ENCODE results near the gene SRRM2. TPM values are rescaled to one million over a fixed set of nuclear protein-coding genes. Genes with fewer than 3 reads are reported as not detected.

The SRRM2 gene
- 19.8 and 114 TPM in 2 replicates for total RNA-seq

DNA sequence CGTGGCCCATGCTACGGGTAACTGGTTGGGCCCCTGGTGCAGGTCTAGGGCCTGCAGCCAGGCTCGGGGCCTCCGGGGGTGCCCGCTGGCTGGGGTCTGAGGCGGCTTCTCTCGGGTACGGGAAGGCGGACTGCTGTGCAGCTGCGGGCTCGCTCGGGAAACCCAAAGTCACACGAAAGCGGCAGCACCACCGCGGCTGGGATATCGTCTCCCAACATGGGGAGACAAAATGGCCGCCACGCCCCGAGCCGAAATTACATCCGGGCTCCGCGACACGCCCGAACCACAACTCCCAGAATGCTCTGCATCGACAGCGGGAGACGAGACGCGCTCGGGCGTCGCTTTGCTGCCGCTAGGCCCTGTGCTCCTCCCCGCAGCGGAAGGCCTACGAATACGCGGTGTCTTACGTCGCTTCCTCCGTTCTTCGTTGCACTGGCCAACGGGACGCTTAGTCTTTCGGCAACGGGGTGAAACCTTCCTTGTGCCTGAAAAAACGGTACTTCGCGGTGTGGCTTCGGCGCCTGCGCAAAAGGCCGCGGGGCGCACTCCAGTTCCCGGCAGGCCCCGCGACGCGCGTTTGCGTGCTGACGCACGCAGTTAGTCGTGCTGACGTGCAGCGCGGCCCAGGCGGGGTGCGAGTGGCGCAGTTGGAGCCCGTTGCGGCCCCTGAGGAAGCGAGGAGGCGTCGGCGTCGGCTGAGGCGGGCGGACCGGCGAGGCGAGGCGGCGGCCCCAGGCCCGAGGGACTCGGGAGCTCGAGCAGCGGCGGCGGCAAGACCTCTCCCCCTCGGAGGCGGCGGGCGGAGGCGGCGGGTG is at the start of gene SRRM2:
SRRM2 (plus strand) TSS at position 604 of the 815 bp plus-strand sequence. CDS start 3,727 bp downstream, outside the sequence.
- peak; percentile 84 for DNase-seq (ENCODE audit: low read depth)

DNA sequence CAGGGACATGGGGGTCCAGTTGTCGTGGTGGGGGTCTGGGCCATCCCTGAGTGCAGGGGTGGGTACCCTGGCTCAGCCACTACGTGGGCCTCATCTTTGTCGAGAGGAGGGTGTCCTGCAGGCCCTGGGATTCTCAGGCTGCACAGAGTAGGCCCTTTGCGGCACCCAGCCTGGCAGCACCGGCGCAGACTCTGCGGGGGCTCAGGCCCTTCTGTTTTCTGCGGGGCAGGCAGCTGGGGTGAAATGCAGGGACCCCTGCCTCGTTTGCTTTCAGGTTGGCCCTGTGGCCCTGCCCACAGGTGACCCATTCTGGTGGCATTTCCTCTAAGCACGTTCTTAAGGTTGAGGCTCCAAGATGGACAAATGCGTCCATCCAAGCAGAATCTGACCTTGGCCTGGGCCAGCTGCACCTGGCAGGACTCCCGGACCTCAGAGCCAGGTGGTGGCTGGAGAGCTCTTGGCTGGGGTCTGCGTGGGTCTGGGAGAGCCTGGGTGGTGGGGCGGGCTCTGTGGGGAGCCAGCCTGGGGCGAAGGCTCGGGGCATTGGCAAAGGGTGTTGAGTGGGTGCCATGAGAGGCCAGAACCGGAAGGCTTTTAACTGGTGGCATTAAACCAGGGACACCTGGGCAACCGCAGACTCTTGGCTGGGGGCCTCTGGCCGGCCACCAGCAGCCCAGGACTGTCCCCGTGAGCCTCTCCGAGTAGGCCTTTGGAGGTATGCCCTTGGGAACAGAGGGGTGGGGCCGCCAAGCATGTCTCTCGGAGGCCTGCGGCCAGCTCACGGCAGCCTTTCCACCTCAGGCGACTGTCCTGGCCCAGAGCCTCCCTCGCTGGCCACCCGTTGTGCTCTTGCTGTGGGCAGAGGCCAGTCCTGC is 49.3 kb upstream of the SRRM2 start:
- DNase-seq (ENCODE audit: low read depth): no peak

- DNase-seq (ENCODE audit: low read depth): no peak
Measured at GRCh38 chr16:2704166-2704982, 48.1 kb upstream of the SRRM2 start.

- no peak for DNase-seq (ENCODE audit: low read depth)
Measured at GRCh38 chr16:2704983-2705275, 47.5 kb upstream of the SRRM2 start.

DNA sequence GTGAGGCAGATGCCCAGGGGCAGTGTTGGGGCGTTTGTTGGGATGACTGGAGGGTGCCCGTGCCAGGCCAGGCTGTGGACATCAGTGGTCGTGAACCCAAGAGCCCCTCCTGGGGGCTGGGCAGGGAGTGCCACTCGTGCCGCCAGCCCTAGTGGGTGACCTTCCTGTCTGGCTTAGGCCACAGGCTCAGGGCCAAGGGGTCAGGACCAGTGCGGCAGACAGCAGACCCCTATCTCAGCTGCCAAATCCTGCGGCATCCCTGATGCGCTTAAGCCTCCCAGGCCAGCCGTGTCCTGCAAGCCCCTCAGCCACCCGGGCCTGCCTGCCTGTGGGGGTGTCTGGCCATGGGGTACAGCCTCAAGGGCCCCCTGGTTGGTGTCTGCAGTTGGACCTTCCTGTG is 47.1 kb upstream of the SRRM2 start:
- no peak for DNase-seq (ENCODE audit: low read depth)

- DNase-seq (ENCODE audit: low read depth): no peak
Measured at GRCh38 chr16:2706085-2706484, 46.4 kb upstream of the SRRM2 start.

GRCh38 chr16:2706611-2707311 is 45.7 kb upstream of the SRRM2 start:
- no peak for DNase-seq (ENCODE audit: low read depth)

DNA sequence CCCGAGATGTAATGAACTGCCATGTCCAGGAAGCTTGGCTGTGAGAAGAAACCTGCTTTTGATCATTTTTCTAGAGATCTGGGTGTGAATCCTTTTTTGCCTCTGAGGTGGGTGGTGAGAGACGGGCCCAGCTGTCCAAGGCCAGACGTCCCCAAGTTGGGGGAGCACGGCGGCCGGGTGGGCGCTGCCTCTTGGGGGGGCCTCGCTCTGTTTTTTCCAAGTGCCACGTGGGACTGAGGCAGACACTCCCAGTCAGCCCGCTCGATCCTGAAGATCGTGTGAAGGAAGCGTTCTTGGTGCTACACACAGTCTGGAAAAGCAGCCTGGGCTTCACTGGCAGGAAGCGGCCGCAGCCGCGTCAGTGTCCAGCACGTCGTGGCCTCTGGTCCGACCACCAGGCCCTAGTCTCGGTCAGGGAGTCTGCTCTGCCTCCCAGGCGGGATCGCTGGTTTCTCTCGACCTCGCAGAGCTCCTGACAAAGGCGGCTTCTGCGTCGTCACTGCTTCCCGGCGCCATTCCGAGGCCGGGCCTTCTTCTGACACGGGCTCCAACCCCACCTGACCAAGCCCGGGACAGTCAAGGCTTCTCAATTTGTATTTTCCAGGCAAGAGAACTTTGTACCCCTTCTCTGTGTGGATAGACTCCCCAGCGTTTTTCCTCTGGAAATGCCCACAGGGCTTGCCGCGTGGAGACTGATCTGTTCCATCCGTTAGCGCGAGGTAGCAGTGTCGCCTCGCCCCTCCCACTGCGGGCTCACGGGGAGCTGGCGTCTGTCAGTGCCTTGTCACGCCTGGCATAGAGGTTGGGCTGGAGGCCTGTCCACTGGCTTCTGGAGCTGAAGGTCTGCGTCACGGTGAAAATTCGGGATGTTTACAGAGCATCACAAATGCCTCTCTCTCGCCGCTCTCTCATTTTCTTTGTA is 44.8 kb upstream of the SRRM2 start:
- no peak for DNase-seq (ENCODE audit: low read depth)

- DNase-seq (ENCODE audit: low read depth): no peak
Measured at GRCh38 chr16:2708290-2708639, 44.2 kb upstream of the SRRM2 start.

GRCh38 chr16:2708955-2709587 is 43.4 kb upstream of the SRRM2 start:
- no peak for DNase-seq (ENCODE audit: low read depth)

GRCh38 chr16:2709588-2709984 is 42.9 kb upstream of the SRRM2 start:
- no peak for DNase-seq (ENCODE audit: low read depth)

DNA sequence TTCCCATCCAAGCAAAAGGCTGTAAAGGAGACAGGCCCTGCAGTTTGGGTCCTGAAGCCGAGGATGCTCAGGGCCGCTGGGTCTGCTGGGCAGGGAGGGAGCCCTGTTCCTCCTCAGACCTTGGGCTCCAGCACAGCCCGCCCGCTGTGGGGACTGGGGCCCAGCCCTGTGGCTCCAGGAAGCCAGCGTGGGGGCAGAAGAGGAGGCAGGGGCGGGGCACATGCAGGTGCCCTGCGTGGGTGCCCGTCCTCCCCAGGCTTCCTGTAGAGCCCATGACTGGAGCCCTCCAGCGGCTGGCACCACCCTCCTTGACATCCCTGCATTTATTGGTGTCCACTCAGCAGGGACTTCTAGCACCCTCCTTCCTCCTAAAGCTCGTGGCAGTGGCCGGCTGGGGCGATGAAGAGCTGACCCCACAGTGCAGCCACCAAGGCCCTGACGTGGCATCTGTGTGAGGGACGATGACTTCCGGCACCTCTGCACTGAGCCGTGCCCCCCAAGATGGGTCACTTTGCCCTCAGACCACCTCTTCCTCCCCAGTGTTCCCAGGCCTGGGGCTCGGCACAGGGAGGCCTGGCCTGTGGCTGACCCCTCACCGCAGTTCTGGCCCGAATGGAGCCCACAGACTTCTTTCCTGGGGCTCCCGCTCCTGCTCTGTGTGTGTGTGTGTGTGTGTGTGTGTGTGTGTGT is 42.3 kb upstream of the SRRM2 start:
- DNase-seq (ENCODE audit: low read depth): no peak

GRCh38 chr16:2710711-2711231 is 41.7 kb upstream of the SRRM2 start:
- no peak for DNase-seq (ENCODE audit: low read depth)

DNA sequence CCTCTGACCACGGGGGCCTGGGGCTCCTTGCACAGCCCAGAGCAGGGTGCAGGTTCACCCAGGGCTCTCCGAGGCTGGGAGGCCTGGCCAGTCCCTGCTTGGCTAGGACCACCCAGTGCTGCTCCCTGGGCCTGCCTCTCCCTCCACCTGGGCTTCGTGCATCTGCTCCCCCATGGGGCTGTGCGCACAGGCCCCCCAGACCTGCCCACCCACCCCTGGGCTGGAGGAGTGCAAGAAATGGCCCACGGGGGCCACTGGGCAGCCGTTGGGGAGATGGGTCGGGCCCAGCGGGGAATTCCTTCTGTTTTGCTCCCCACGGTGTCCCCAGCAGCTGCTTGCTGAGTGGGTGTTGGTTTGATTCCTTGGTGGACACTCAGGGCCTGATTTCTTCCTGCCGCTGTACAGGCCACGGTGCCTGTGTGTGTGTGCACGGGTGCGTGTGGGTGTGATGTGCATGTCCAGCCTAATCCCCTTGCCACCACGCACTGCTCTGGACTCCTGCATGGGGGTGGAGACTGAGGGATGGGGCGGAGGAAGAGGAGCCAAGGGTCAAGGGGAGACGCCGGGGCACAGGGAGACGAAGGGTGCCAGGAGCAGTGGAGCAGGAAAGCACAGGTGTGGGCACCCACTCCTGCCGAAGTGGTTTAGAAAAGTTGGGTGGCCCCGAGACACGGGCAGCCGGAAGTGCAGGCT is 40.9 kb upstream of the SRRM2 start:
- no peak for DNase-seq (ENCODE audit: low read depth)

DNA sequence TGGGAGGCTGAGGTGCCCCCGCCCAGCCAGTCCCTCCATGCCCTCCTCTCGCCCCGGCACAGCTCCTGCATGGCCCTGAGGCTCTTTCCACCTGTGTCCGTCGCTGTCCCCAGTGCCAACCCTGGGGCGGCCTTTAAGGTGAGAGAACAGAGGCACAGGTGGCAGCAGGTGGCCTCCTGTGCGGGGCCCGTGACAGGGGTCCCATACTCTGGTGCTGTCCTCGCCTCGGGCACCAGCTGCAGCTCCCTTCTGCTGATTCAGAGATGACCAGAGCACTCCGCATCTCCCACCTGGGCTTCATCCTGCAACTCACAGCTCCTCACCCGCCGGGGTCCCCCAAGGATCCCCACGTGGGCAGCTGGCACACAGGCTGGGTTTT is 40.4 kb upstream of the SRRM2 start:
- DNase-seq (ENCODE audit: low read depth): no peak

GRCh38 chr16:2712546-2712945 is 39.9 kb upstream of the SRRM2 start:
- DNase-seq (ENCODE audit: low read depth): no peak

DNA sequence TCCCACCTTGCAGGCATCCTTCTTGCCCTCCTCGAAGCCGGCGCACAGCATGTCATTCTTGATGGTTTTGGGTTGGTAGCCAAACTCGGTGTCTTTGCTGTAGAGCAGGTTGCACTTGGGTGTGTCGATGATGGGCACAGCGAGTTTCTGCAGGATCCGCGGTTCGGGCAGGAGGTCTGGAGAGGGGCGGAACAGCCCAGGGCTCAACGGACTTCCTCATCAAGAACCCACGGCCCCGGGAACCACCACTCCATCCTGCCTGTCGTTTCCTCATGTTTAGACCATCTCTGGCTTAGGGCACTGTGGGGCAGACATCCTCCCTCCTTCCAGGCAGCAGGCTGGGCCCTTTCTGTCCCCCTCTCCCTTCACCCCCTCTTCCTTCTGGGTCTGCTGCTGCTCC is 38.9 kb upstream of the SRRM2 start:
- no peak for DNase-seq (ENCODE audit: low read depth)

- DNase-seq (ENCODE audit: low read depth): no peak
Measured at GRCh38 chr16:2713985-2714774, 38.3 kb upstream of the SRRM2 start.

Data from renal cortical epithelial cell (primary cell).